Ishikawa (cell line): ENCODE results near the gene GAK.

Experiments used
- CEBPB ChIP-seq: IDR thresholded peaks from 2 replicates; pipeline ENCODE4 v1.6.1; 2012
- CREB1 ChIP-seq: IDR thresholded peaks from 2 replicates; pipeline ENCODE4 v1.6.1; 2012; ENCODE audit warnings: low read depth
- EGR1 ChIP-seq: IDR thresholded peaks from 2 replicates; pipeline ENCODE4 v1.6.1; 2012
- EP300 ChIP-seq: IDR thresholded peaks from 2 replicates; pipeline ENCODE4 v1.6.1; 2012; ENCODE audit warnings: borderline replicate concordance
- NFIC ChIP-seq: IDR thresholded peaks from 2 replicates; pipeline ENCODE4 v1.6.1; 2012
- RAD21 ChIP-seq: IDR thresholded peaks from 2 replicates; pipeline ENCODE4 v1.6.1; 2012; ENCODE audit warnings: low read depth
- TAF1 ChIP-seq: IDR thresholded peaks from 2 replicates; pipeline ENCODE4 v1.6.1; 2012; ENCODE audit warnings: low read depth, mild to moderate bottlenecking
- TCF12 ChIP-seq: IDR thresholded peaks from 2 replicates; pipeline ENCODE4 v1.6.1; 2012; ENCODE audit warnings: low read depth
- YY1 ChIP-seq: IDR thresholded peaks from 2 replicates; pipeline ENCODE4 v1.6.1; 2012; ENCODE audit warnings: low read depth
- ZBTB7A ChIP-seq: IDR thresholded peaks from 2 replicates; pipeline ENCODE4 v1.6.1; 2012; ENCODE audit warnings: low read depth
- TF ChIP-seq, protein P1 (sequence below): IDR thresholded peaks from 2 replicates; pipeline ENCODE4 v1.6.1; 2012
- TF ChIP-seq, protein P2 (sequence below): IDR thresholded peaks from 2 replicates; pipeline ENCODE4 v1.6.1; 2012; ENCODE audit warnings: low read depth, mild to moderate bottlenecking
- TF ChIP-seq, protein P3 (sequence below): IDR thresholded peaks from 2 replicates; pipeline ENCODE4 v1.6.1; 2012

DNA sequence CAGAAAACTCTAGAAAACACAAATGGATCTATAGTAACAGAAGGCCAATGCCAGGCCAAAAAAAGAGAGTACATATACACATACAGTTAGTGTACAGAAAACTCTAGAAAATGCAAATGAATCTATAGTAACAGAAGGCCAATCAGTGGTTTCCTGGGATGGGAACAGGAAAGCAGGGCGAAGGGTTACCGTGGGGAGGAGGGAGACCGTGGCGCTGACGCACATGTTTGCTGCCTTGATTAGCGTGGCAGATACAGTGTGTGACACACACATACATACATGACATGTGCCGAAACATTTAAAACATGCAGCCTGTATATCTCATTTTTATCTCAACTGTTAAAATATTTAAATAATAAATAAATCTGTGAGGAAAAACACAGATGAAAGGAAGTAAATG lies 14.7 kb downstream of the GAK start:
- TF ChIP-seq CREB1 (no peak), YY1 (no peak), TAF1 (no peak), RAD21 (no peak), CEBPB (no peak), EGR1 (no peak), TCF12 (no peak), EP300 (no peak), ZBTB7A (no peak), NFIC (no peak)
- TF ChIP-seq, protein P1, sequence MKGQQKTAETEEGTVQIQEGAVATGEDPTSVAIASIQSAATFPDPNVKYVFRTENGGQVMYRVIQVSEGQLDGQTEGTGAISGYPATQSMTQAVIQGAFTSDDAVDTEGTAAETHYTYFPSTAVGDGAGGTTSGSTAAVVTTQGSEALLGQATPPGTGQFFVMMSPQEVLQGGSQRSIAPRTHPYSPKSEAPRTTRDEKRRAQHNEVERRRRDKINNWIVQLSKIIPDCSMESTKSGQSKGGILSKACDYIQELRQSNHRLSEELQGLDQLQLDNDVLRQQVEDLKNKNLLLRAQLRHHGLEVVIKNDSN: no peak
- TF ChIP-seq, protein P2, sequence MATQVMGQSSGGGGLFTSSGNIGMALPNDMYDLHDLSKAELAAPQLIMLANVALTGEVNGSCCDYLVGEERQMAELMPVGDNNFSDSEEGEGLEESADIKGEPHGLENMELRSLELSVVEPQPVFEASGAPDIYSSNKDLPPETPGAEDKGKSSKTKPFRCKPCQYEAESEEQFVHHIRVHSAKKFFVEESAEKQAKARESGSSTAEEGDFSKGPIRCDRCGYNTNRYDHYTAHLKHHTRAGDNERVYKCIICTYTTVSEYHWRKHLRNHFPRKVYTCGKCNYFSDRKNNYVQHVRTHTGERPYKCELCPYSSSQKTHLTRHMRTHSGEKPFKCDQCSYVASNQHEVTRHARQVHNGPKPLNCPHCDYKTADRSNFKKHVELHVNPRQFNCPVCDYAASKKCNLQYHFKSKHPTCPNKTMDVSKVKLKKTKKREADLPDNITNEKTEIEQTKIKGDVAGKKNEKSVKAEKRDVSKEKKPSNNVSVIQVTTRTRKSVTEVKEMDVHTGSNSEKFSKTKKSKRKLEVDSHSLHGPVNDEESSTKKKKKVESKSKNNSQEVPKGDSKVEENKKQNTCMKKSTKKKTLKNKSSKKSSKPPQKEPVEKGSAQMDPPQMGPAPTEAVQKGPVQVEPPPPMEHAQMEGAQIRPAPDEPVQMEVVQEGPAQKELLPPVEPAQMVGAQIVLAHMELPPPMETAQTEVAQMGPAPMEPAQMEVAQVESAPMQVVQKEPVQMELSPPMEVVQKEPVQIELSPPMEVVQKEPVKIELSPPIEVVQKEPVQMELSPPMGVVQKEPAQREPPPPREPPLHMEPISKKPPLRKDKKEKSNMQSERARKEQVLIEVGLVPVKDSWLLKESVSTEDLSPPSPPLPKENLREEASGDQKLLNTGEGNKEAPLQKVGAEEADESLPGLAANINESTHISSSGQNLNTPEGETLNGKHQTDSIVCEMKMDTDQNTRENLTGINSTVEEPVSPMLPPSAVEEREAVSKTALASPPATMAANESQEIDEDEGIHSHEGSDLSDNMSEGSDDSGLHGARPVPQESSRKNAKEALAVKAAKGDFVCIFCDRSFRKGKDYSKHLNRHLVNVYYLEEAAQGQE: no peak
- TF ChIP-seq, protein P3, sequence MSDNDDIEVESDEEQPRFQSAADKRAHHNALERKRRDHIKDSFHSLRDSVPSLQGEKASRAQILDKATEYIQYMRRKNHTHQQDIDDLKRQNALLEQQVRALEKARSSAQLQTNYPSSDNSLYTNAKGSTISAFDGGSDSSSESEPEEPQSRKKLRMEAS: no peak
